Caco-2 (cell line): Measurements from ENCODE around the gene PCBP1. TPM values are rescaled to one million over a fixed set of nuclear protein-coding genes. Genes with fewer than 3 reads are reported as not detected.

Experiments used
- BruUV-seq: library from RNA; stranded (reverse); fragments of 400-500 nt; replicated peaks from 2 replicates; lab custom pipeline; 2021; lab: Mats Ljungman, UMichigan
- CTCF ChIA-PET: fragments of 300-600 bp; sonication (Branson Sonifier 250); formaldehyde crosslinking; loops from one replicate; lab custom pipeline; 2022; ENCODE audit warnings: antibody characterized with exemption; lab: Charles Lee
- POLR2A ChIA-PET: fragments of 300-600 bp; sonication (Branson Sonifier 250); formaldehyde crosslinking; loops from one replicate; lab custom pipeline; 2022; ENCODE audit warnings: antibody characterized with exemption; lab: Charles Lee
- DNase-seq, 2 experiments: peaks; one replicate each; pipeline versions ENCODE4 v3.0.0 to v3.0.0-alpha.2; 2020 to 2022
- H3K27me3 ChIP-seq: replicated peaks from 2 replicates; pipeline ENCODE4 v1.6.0; 2011; ENCODE audit warnings: low read length; ENCODE audit not compliant: control insufficient read depth, insufficient read depth
- H3K36me3 ChIP-seq: 2 replicates; pipeline ENCODE4 v1.5.1; 2011; ENCODE audit warnings: low read length; ENCODE audit not compliant: control insufficient read depth, insufficient read depth
- H3K4me1 ChIP-seq: fragments of 250-450 bp; sonication (Bioruptor Pico); 2 replicates; pipeline ENCODE4 v1.5.1; 2020; ENCODE audit warnings: mild to moderate bottlenecking
- H3K4me3 ChIP-seq: 2 replicates; pipeline ENCODE4 v1.5.1; 2011; ENCODE audit warnings: low read depth, mild to moderate bottlenecking, control low read depth, low read length
- H3K9me3 ChIP-seq: fragments of 250-450 bp; sonication (Bioruptor Pico); 2 replicates; pipeline ENCODE4 v1.5.1; 2020; ENCODE audit warnings: mild to moderate bottlenecking, moderate library complexity
- H3K27ac Mint-ChIP-seq: one replicate; pipeline ENCODE4 v1.8.0; 2022; ENCODE audit warnings: mixed read lengths; ENCODE audit not compliant: unreplicated experiment
- H3K27me3 Mint-ChIP-seq: one replicate; pipeline ENCODE4 v1.8.0; 2022; ENCODE audit warnings: mixed read lengths; ENCODE audit not compliant: insufficient read depth, unreplicated experiment
- H3K36me3 Mint-ChIP-seq: one replicate; pipeline ENCODE4 v1.8.0; 2022; ENCODE audit warnings: mild to moderate bottlenecking, mixed read lengths; ENCODE audit not compliant: insufficient read depth, unreplicated experiment
- H3K4me1 Mint-ChIP-seq: one replicate; pipeline ENCODE4 v1.8.0; 2022; ENCODE audit warnings: low read depth, mixed read lengths; ENCODE audit not compliant: unreplicated experiment
- H3K4me3 Mint-ChIP-seq: one replicate; pipeline ENCODE4 v1.8.0; 2022; ENCODE audit warnings: mild to moderate bottlenecking, moderate library complexity, mixed read lengths; ENCODE audit not compliant: unreplicated experiment
- H3K9me3 Mint-ChIP-seq: one replicate; pipeline ENCODE4 v1.8.0; 2022; ENCODE audit warnings: mixed read lengths; ENCODE audit not compliant: unreplicated experiment
- intact Hi-C: fragments of 100-400 bp; cut with micrococcal nuclease; formaldehyde crosslinking; loops from one replicate; pipeline ENCODE4 v1.10.0; 2022; ENCODE audit not compliant: unreplicated experiment
- total RNA-seq: library from RNA; stranded (reverse); gene quantifications from 2 replicates; pipeline ENCODE4 v1.2.3, GENCODE V29; 2022
- TF ChIP-seq, protein P1 (sequence below), 2 experiments: fragments of 200-600 bp in 1 of 2; IDR thresholded peaks; 1 replicate in 1 of 2; 2 replicates in 1 of 2; pipeline versions ENCODE4 v1.5.1 to v1.8.0; 2011 to 2022; ENCODE audit warnings: antibody characterized with exemption in 1 of 2, control low read depth in 1 of 2, inconsistent platforms in 1 of 2, low read depth in 1 of 2, low read length in 1 of 2, mild to moderate bottlenecking in 1 of 2, moderate library complexity in 1 of 2; ENCODE audit not compliant: insufficient read depth in 1 of 2, severe bottlenecking in 1 of 2, unreplicated experiment in 1 of 2

The PCBP1 gene
- total RNA-seq, 1 experiment from 2014 or later, result 319 TPM

DNA sequence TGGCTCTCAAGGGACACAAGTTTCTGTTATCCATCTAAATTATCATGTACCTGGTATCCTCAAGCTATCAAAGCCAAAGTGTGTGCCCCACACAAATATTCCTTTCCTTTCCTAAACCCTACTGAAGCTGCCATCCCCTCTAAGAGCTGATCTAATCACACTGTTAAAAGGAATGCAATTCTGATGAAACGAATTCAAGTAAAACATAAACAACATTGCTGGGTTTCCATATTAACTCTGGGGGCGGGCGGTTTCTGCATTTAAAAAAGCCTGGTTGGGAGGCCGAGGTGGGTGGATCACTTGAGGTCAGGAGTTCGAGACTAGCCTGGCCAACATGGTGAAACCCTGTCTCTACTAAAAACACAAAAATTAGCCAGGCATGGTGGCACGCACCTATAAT is 41.9 kb upstream of the PCBP1 start:
- peaks cover 1% of the 10 kb centered on the region; the same call in 1 of the 2 replicates for H3K36me3 ChIP-seq
- Mint-ChIP-seq H3K27me3 (no peaks in the 10 kb centered on the region), H3K9me3 (no peaks in the 10 kb centered on the region), H3K4me1 (no peaks in the 10 kb centered on the region), H3K27ac (no peak overlapping the region), H3K4me3 (no peak overlapping the region), H3K36me3 (peaks cover 33% of the 10 kb centered on the region)
- intact Hi-C loops, result no loop called here
- no peaks in the 10 kb centered on the region for H3K4me1 ChIP-seq
- ChIA-PET CTCF (no interaction called here), POLR2A (interaction anchor here (0.7 kb wide), 2 partner anchors 25 to 131 kb away, joined by 3 read pairs; partner anchors contain the start of gene MXD1)
- no peak overlapping the region for H3K4me3 ChIP-seq
- TF ChIP-seq, protein P1, sequence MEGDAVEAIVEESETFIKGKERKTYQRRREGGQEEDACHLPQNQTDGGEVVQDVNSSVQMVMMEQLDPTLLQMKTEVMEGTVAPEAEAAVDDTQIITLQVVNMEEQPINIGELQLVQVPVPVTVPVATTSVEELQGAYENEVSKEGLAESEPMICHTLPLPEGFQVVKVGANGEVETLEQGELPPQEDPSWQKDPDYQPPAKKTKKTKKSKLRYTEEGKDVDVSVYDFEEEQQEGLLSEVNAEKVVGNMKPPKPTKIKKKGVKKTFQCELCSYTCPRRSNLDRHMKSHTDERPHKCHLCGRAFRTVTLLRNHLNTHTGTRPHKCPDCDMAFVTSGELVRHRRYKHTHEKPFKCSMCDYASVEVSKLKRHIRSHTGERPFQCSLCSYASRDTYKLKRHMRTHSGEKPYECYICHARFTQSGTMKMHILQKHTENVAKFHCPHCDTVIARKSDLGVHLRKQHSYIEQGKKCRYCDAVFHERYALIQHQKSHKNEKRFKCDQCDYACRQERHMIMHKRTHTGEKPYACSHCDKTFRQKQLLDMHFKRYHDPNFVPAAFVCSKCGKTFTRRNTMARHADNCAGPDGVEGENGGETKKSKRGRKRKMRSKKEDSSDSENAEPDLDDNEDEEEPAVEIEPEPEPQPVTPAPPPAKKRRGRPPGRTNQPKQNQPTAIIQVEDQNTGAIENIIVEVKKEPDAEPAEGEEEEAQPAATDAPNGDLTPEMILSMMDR (IDR thresholded peaks at IDR 0.05; ENCODE audit: insufficient read depth in 1 of 2, low read depth in 1 of 2, low read length in 1 of 2, severe bottlenecking in 1 of 2, unreplicated experiment in 1 of 2), result no peak
- no peaks in the 10 kb centered on the region for H3K27me3 ChIP-seq
- no peak for DNase-seq
- no TSS peak for BruUV-seq
- no peaks in the 10 kb centered on the region for H3K9me3 ChIP-seq

DNA sequence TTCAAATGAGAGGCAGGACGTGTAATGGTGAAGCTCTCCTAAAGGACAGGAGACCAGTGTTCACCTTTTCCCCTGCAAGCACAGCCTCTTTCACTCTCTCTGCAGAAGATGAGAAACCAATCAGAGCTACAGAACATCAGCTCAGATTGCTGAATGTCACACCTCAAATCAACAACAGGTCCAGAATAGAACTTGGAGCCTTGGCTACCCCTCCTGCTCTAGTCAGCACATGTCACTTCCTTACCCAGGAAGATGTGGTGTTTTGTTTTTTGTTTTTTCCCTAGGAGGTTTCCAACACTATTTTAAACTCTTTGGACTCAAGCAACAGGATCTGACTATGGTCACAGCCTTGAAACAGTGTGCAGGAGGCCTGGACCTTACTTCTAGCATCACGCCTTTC is 41.3 kb upstream of the PCBP1 start:
- peaks cover 39% of the 10 kb centered on the region for H3K36me3 Mint-ChIP-seq
- no TSS peak for BruUV-seq
- H3K27me3 ChIP-seq, result no peaks in the 10 kb centered on the region
- H3K9me3 Mint-ChIP-seq, result no peaks in the 10 kb centered on the region
- DNase-seq, result no peak
- no peaks in the 10 kb centered on the region for H3K9me3 ChIP-seq
- H3K4me3 ChIP-seq, result no peak overlapping the region
- TF ChIP-seq, protein P1 (IDR thresholded peaks at IDR 0.05; ENCODE audit: insufficient read depth in 1 of 2, low read depth in 1 of 2, low read length in 1 of 2, severe bottlenecking in 1 of 2, unreplicated experiment in 1 of 2), result no peak
- no peaks in the 10 kb centered on the region for H3K27me3 Mint-ChIP-seq
- H3K4me1 Mint-ChIP-seq, result no peaks in the 10 kb centered on the region
- H3K4me1 ChIP-seq, result no peaks in the 10 kb centered on the region
- H3K4me3 Mint-ChIP-seq, result no peak overlapping the region
- POLR2A ChIA-PET, result no interaction called here
- H3K27ac Mint-ChIP-seq, result no peak overlapping the region
- H3K36me3 ChIP-seq, result peaks cover 1% of the 10 kb centered on the region; the same call in 1 of the 2 replicates
- CTCF ChIA-PET, result no interaction called here
- intact Hi-C loops, result no loop called here

DNA sequence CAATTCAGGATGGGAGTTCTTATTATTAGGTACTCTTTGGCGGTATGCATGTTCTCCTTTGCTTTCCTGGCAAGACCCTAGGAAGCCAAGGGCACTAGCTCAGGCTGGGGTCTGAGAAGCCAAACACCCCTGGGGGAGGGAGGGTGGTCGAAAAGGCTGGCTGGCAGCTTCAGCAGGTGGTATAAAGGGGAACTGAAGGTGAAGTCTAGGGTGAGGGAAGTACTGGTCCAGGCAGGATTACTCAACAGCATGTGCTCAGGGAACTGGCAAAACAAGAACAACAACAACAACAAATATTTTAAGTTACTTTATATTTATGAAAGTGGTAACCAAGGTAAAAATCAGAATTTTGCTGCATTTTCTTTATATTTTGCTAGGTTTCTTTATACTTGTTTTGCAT is 40.7 kb upstream of the PCBP1 start:
- no peaks in the 10 kb centered on the region for H3K27me3 ChIP-seq
- POLR2A ChIA-PET, result no interaction called here
- no peaks in the 10 kb centered on the region for H3K9me3 ChIP-seq
- no TSS peak for BruUV-seq
- H3K4me1 ChIP-seq, result no peaks in the 10 kb centered on the region
- no peak overlapping the region for H3K4me3 ChIP-seq
- Mint-ChIP-seq H3K9me3 (no peaks in the 10 kb centered on the region), H3K4me3 (no peak overlapping the region), H3K27ac (no peak overlapping the region), H3K4me1 (no peaks in the 10 kb centered on the region), H3K27me3 (no peaks in the 10 kb centered on the region), H3K36me3 (peaks cover 40% of the 10 kb centered on the region)
- peak in 1 of 2 experiments; percentile 7 for DNase-seq
- intact Hi-C loops, result no loop called here
- TF ChIP-seq, protein P1 (IDR thresholded peaks at IDR 0.05; ENCODE audit: insufficient read depth in 1 of 2, low read depth in 1 of 2, low read length in 1 of 2, severe bottlenecking in 1 of 2, unreplicated experiment in 1 of 2), result no peak
- H3K36me3 ChIP-seq, result peaks cover 1% of the 10 kb centered on the region; the same call in 1 of the 2 replicates
- CTCF ChIA-PET, result no interaction called here
